HT1080 (cell line): ENCODE data around the gene SFRP2. TPM values are rescaled to one million over a fixed set of nuclear protein-coding genes. Genes with fewer than 3 reads are reported as not detected.

ENCODE experiments used
- DNase-seq: peaks from one replicate; pipeline ENCODE4 v3.0.0-alpha.2; 2015; ENCODE audit warnings: low read depth
- polyA plus RNA-seq, 2 experiments: library from polyadenylated mRNA; depleted of rRNA; stranded (reverse); fragments of >200 nt; gene quantifications; 2 replicates each; pipeline ENCODE4 v1.2.3, GENCODE V29; 2015
- total RNA-seq: library from RNA; depleted of rRNA; stranded (reverse); fragments of >200 nt; shearing (Covaris generic); gene quantifications from 2 replicates; pipeline ENCODE4 v1.2.3, GENCODE V29; 2014; rRNA removed

The SFRP2 gene, protein sequence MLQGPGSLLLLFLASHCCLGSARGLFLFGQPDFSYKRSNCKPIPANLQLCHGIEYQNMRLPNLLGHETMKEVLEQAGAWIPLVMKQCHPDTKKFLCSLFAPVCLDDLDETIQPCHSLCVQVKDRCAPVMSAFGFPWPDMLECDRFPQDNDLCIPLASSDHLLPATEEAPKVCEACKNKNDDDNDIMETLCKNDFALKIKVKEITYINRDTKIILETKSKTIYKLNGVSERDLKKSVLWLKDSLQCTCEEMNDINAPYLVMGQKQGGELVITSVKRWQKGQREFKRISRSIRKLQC
- total RNA-seq: not detected in 2 replicates
- not detected in 2 replicates for polyA plus RNA-seq (2015; cell fraction: cytosol; rRNA removed)
- not detected in 2 replicates for polyA plus RNA-seq (2015; cell fraction: nucleus; rRNA removed)

DNA sequence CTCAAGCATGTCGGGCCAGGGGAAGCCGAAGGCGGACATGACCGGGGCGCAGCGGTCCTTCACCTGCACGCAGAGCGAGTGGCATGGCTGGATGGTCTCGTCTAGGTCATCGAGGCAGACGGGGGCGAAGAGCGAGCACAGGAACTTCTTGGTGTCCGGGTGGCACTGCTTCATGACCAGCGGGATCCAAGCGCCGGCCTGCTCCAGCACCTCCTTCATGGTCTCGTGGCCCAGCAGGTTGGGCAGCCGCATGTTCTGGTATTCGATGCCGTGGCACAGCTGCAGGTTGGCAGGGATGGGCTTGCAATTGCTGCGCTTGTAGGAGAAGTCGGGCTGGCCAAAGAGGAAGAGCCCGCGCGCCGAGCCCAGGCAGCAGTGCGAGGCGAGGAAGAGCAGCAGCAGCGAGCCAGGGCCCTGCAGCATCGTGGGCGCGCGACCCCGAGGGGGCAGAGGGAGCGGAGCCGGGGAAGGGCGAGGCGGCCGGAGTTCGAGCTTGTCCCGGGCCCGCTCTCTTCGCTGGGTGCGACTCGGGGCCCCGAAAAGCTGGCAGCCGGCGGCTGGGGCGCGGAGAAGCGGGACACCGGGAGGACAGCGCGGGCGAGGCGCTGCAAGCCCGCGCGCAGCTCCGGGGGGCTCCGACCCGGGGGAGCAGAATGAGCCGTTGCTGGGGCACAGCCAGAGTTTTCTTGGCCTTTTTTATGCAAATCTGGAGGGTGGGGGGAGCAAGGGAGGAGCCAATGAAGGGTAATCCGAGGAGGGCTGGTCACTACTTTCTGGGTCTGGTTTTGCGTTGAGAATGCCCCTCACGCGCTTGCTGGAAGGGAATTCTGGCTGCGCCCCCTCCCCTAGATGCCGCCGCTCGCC, at the start of gene SFRP2:
SFRP2 (minus strand) TSS at position 671 of the 864 bp plus-strand sequence; CDS start at position 423, 248 bp downstream.
- no peak for DNase-seq

DNA sequence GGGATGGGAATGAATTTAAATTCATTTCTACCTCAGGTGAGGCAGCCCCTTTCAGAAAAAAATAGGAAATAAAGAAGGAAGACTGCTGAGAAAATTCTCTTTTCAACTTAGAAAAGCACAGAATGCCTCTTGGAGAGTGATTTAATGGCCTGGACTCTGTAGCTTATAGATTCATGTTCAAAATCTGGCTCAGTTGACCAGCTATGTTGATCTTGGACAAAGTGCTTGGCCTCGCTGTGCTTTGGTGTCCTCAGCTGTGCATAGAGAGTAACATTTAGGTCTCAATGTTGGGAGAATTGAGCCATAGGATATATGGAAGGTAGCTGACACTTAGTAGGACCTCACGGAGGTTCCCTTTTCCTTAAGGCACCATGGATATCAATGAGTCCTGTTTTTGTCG, 49.7 kb upstream of the SFRP2 start:
- no peak for DNase-seq

DNA sequence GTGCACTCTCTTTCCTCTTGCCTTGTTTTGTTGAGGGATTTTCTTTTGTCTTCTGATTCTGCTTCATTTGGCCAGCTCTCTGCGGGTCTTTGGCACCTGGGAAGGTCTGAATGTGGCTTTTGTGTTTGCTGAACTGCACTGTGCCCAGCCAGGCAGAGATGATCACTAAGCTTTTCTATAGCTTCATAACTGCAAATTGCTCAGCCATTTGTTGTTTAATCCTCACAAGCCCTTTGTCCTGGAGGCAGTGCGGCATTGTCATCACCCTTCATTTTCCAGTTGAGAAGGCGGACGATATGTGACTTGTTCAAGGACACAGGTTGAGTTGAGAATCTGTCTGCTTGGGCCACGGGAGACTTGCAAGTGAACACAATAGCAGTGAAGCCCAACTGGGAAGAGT, 46.0 kb upstream of the SFRP2 start:
- no peak for DNase-seq

DNA sequence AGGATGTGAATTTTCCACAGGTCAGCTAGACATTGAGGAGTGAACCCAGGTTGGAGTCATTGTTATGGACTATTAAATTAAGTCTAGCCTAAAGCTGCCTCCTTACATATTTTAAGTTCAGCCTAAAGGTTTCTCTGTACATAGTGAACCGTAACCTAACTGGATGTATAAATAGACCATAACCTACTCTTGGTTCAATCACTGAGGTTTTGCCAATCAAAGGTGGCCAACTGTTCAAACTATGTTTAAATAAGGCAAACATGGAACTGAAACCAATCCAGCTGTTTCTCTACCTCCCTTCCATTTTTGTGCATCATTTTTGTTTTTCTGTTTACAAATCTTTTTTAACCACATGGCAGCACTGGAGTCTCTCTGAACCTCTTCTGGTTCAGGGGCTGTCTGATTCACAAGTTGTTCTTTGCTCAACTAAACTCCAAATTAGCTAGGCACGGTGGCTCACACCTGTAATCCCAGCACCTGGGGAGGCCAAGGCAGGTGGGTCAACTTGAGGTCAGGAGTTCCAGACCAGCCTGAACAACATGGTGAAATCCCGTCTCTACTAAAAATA, 43.9 kb upstream of the SFRP2 start:
- DNase-seq: no peak

DNA sequence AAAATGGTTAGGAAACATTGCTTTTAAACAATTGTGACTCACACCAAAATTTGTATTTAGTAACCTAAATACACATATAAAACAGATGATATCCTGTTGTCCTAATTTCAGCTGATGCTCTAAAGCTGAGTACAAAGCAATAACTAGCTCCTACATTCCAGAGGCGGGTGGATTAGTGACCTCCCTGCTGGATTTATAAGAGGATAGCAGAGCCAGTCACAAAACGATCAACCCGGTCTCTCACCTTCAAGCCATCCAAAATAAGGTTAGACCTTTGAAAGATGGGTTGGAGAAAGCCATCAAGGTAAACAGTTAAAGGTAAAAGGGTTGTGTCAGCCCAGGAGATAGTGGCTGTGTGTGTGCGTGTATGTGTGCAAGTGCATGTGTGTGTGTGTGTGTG, 43.2 kb upstream of the SFRP2 start:
- no peak for DNase-seq

DNA sequence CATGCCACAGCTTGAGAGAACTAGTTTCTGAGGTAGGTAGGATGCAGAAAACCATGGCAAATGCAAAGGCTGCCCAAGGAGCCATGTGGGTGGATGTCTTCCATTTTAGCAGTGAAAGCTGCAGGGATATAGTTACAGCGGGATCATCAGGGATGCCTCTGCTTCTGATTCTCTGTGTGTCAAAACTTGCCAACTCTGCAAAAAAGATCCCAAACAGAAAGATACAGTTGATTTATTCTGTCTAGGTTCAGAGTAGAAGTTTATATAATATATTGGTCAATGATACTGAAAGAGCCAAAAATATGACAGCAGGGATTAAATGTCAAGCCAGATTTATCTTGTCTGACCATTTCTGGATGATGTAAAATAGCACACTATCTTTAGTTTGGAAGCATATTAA, 42.4 kb upstream of the SFRP2 start:
- DNase-seq: no peak

DNA sequence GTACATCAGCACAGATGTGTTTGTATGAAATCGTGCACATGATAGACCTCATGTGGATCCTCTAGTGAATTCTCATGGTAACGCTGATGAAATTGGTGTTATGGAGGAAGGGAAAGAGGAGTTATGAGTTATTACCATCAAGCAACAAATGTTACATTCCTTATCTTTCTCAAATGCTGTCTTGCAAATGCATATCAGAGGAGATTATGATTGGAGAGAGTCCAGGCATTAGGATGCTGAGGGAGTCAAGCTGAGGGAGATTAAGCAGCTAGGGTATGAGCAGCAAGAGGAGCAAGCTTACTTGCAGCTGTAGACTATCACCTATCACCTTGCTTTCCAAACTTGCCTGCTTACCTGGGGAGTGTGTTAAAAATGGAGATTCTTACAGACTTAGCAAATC, 36.8 kb upstream of the SFRP2 start:
- DNase-seq: no peak

DNA sequence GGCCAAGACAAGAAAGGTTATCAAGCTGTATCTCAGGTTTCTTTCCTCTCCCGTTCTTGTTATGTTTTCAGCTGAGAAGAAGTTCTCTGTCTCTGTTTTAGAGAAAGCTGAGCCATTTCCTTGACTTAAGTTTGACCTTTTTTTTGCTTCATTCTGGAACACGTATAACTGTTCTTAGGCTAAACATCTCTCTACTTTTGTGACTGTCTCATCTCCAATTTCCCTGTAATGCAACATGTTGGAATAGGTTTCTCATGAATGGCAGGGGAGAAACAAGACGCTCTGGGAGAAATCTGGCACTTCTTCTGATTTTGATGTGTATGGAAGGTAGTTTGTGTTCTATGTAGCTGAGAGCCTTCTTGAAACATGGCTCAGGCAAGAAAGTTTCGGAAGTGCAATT, 36.2 kb upstream of the SFRP2 start:
- DNase-seq: no peak

DNA sequence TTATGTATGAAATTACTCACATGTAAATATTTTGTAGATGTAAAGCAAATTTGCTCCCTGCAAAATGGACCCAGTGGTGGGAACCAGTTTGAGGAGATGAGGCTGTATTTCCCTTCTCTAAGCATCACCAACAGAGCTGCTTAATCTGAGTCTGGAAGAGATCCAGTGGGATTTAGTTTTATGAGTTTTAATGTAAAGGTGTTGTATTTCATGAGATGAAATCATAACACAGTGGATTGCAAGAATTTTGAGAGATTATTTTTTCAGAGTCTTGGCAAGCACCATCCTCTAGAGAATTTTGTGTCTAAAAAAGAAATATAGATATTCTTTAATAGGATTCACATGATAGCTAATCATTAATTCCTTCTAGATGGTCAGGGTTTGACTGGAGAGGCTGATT, 35.6 kb upstream of the SFRP2 start:
- DNase-seq: no peak

DNA sequence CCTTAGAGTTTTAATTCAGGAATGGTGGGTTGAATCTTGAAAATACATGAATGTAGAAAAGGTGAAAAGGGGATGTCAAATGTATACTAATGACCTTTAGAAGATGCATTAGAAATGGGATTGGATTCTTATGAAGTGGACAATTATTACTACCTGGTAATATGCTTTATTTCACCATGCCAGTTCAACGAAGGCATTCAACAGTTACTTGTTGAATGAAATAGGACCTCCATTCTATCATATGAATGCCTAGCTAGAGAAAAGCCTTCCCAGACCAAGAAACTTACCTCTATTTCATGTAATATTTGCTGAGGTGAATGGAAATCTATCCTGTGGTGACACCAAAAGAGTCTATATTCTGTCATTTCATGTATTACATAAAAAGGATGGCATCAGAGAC, 34.6 kb upstream of the SFRP2 start:
- no peak for DNase-seq

DNA sequence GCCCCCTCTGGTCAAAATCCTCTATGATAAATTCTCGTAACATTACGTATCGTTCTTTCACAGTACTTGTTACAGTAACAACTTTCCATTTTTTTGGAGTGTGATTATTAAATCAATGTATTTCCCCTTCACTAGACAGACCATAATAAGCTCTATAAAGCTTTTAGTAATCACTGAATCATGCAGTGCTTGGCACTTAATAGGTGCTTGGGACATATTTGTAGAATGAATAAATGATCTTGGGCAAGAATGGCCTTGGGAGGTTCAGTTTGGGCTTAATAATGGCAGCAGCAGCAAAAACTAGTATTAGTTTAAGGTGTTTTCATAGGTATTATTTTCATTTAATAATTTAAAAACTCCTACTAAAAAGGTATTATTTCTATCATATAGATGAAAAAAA, 33.4 kb upstream of the SFRP2 start:
- DNase-seq: no peak

DNA sequence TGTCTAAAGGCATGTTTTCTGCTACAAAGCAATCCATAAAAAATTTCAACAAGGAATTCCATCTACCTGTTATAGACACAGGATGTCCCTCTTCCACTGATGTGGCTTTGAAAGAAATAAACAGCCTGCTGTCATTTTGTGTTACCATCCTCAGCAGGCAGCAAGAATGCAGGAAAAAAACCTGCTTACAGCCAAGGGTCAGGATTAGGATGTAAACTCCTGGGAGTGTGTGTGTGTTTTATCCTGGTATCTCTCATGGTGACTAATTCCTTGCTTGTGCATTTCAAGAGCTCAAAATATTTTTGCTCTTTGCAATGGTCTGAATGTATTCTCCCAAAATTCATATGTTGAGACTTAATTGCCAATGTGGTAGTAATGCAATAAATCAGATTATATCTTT, 28.6 kb upstream of the SFRP2 start:
- no peak for DNase-seq

DNA sequence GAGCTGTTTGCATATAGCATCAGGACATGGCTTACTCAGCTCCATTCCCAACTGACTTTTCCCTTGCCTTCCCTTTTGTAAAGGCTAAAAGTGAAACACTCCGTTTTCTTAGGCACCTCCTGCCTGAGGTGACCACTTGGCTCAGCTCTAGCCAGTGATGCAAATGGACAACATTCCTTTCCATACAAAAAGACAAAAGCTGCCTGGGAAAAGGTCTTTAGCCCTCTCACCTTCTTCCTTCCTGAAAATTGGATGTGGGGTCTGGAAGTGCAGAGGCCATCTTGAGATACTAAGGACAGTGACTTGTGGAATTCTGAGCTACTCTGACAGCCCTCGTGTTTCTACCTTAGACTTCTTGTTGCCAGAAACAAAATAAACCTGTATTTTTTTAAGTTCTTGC, 27.7 kb upstream of the SFRP2 start:
- no peak for DNase-seq

DNA sequence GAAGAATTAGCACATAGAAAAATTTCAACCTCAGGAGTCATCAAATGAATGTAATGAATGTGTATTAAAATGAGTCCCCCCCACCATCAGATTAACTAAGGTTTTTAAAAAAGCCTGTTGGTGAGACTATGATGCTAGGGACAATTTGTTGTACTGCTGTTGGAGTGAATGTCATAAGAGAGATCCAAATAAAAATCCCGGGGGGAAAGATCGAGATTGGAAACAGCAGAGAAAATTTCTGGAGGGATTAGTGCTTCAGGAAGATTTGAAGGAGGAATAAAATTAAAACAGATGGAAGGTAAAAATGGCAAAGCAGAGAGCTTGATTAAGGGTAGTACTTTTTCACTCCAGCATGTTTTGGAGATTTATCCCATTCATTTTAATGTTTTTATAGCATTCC, 25.9 kb upstream of the SFRP2 start:
- DNase-seq: no peak

DNA sequence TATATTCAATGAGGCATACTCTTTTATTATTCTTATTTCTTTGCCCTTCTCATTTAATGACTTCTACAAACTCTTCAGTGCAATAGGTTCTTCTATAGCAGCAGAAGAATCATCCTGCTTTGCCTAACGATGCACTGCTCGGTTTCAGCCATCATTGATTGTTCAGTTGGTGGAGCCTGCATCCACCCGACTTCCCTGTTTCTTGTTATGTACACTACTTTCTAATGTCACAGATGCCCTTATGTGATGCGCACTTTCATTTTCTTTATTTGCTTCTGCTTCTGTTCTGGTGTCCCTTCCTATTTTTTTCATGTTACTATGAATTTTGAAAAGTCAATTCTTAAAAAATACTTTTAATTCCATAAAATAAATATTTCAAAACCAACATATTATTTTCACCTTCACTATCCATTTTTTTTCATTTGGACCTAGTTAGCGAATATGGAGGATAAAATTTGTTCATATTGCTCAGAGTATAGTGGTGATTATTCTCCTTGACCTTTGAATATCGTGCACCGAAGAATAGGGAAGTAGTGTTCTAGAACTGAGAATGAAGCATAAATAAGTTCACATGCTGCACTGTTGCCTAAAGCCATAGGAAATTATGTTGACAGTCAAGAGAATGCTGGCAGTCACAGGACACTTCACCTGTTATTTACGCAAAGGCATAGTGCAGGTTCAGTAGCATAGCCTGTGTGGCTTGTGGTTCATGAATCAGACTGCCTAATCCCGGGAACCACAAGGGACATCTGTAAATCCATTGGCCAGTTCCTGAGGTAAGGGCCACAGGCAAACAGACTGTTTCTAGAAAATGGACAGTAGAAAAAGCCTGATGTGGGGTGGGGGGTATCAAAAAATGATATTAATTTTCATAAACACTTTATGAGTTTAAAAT, 21.3 kb upstream of the SFRP2 start:
- DNase-seq: peak; percentile 8

DNA sequence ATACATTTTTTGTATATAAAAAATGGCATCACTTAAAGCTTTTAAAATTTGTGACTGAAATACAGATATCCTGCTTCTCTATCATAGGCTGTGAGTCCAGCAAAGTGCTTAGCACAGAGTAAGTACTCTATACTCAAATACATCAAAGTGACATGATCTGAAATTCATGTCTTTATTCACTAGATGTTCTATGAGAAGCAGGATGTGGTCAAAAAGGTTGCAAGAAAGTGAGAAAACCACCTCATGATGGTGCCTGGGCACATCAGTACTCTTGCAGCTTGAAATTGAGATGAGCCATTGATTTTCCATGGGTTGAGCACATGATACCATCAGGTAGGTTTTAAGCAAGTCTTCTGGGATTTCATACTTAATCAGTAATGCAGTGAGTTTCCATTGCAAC, 20.4 kb upstream of the SFRP2 start:
- DNase-seq: no peak

DNA sequence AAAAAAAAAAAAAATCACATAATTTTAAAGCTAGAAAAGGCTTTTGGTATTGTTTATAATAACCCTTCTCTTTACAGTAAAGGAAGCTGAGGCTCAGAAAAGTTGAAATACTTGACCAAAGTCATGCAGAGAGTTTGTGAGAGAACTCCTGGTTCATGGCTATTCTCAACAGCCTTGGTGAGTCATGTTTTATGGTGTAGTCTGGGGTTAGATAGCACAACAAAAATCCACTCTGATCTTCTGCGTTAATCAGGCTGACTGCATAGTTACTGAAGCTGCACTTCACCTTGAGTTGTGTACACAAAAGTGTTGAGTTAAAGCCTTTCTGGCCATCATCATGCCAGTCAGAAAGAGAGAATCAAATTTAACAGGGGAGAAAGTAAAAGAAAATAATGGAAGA, 19.3 kb upstream of the SFRP2 start:
- peak; percentile 2 for DNase-seq

DNA sequence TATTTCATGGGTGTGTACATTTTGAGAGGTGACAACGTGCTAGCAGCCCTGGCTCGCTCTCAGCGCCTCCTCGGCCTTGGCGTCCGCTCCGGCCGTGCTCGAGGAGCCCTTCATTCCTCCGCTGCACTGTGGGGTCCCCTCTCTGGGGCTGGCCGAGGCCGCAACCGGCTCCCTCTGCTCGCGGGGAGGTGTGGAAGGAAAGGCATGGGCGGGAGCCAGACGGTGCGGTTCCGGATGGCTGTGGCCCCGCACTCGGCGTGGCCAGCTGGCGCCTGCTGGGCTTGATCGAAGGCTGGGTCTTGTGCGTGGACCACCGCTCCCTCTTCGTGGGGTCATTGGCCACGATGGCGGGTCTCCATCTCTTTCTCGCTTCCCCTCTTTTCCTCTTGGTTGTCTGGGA, 17.2 kb upstream of the SFRP2 start:
- DNase-seq: no peak

DNA sequence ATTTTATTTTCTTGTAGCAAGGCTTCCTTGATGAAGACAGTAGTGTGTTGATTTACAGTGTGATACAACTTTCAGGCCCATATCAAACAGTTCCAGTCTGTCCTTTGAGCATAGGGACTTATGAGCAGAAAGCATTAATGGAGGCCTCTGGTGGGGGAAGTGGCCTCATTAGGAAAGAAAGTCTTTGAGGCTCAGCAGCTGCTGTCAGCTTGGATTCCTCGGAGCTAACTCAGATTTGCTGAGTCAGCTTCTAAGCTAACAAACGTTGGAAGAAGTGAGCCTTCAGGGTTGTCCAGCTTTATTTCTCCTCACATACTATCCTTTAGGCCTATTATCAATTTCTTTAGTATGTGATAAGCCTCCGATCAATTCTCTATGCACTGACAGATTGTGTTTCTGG, 15.8 kb upstream of the SFRP2 start:
- DNase-seq: no peak

DNA sequence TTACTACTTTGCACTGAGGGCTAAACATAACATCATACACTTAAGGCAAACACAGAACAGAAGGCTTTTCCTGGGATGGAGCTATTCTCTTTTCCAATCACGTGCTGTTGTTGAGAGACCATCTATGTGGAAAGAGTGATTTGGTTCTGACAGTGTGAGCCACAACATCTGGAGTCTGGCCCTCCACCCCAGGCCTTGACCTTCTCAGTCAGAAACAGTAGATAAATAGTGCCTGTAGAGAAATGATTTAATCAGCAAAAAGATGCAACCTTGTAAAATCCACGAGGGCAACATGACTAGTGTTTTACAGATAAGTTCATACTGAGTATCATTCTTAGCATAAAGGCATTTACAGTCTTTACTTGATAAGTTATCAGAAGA, 10.8 kb upstream of the SFRP2 start:
- no peak for DNase-seq
